HepG2 (cell line): ENCODE data around the gene ABHD17A. TPM values are rescaled to one million over a fixed set of nuclear protein-coding genes. Genes with fewer than 3 reads are reported as not detected.
A peak's percentile ranks its signal among the peaks of the same experiment; 100 is the strongest.

ENCODE experiments used
- ATAC-seq: fragments of 200-7000 bp; cut with Tn5 transposase; 3 replicates; pipeline ENCODE4 v1.9.1; 2020; ENCODE audit warnings: mild to moderate bottlenecking, moderate library complexity
- BruUV-seq: library from RNA; stranded (reverse); fragments of 400-500 nt; replicated peaks from 2 replicates; lab custom pipeline; 2021; lab: Mats Ljungman, UMichigan
- CTCF ChIA-PET: fragments of 300-600 bp; formaldehyde crosslinking; extraction: SDS; loops from one replicate; lab custom pipeline; 2021; ENCODE audit warnings: low total read pairs, inconsistent platforms, low intra/inter-chr PET ratio; lab: Yijun Ruan, JAX
- POLR2A ChIA-PET: fragments of 350-600 bp; sonication (Branson Sonifier 250); formaldehyde crosslinking; loops from one replicate; lab custom pipeline; 2020; ENCODE audit warnings: antibody characterized with exemption, inconsistent platforms; lab: Yijun Ruan, JAX
- DNase-seq: peaks from one replicate; pipeline ENCODE4 v3.0.0-alpha.2; 2015; ENCODE audit warnings: low spot score
- FAIRE-seq: peaks from 3 replicates; lab custom pipeline; 2011; peaks lifted over from hg19 to GRCh38; lab: Jason Lieb, UNC
- H2AFZ ChIP-seq: one replicate; pipeline ENCODE4 v1.6.1; 2011; ENCODE audit warnings: low read length, inconsistent platforms
- H3K27ac ChIP-seq: fragments of 300-600 bp; 3 replicates; pipeline ENCODE4 v1.8.0; 2011; ENCODE audit warnings: mixed run types, mild to moderate bottlenecking, mixed read lengths, low read length, inconsistent platforms; ENCODE audit not compliant: insufficient read depth; ENCODE audit errors: extremely low read length
- H3K27me3 ChIP-seq, 2 experiments: fragments of 200-600 bp in 1 of 2; 2 replicates in 1 of 2; 3 replicates in 1 of 2; pipeline versions ENCODE4 v1.6.0 to v1.8.0; 2011; ENCODE audit warnings: low read length in 2 of 2, mild to moderate bottlenecking in 2 of 2, moderate library complexity in 2 of 2, inconsistent platforms in 1 of 2; ENCODE audit not compliant: insufficient read depth in 2 of 2, control insufficient read depth in 1 of 2
- H3K36me3 ChIP-seq, 2 experiments: fragments of 200-600 bp in 1 of 2; replicated peaks in 1 of 2; 2 replicates in 1 of 2; 3 replicates in 1 of 2; pipeline versions ENCODE4 v1.5.1 to v1.8.0; 2011; ENCODE audit warnings: low read length in 2 of 2, inconsistent platforms in 1 of 2; ENCODE audit not compliant: insufficient read depth in 2 of 2, control insufficient read depth in 1 of 2
- H3K4me1 ChIP-seq: 2 replicates; pipeline ENCODE4 v1.5.1; 2012; ENCODE audit warnings: low read length, inconsistent platforms; ENCODE audit not compliant: insufficient read depth
- H3K4me2 ChIP-seq: 2 replicates; pipeline ENCODE4 v1.6.0; 2011; ENCODE audit warnings: low read depth, low read length, inconsistent platforms
- H3K4me3 ChIP-seq, 3 experiments: fragments of 200-600 bp in 1 of 3; sonication (generic), shearing (Covaris generic) in 1 of 3; replicated peaks in 1 of 3; 2 replicates each; pipeline ENCODE4 v1.5.1; 2011 to 2016; ENCODE audit warnings: low read length in 3 of 3, inconsistent platforms in 2 of 3, low read depth in 2 of 3, mild to moderate bottlenecking in 2 of 3, control low read depth in 1 of 3, mixed read lengths in 1 of 3; ENCODE audit not compliant: insufficient read depth in 1 of 3
- H3K79me2 ChIP-seq: one replicate; pipeline ENCODE4 v1.6.1; 2011; ENCODE audit warnings: low read length, inconsistent platforms; ENCODE audit not compliant: insufficient read depth
- H3K9ac ChIP-seq: 2 replicates; pipeline ENCODE4 v1.6.0; 2011; ENCODE audit warnings: mild to moderate bottlenecking, low read depth, low read length, inconsistent platforms; ENCODE audit not compliant: insufficient read depth
- H3K9me3 ChIP-seq: 2 replicates; pipeline ENCODE4 v1.5.1; 2012; ENCODE audit warnings: mild to moderate bottlenecking, low read length
- H4K20me1 ChIP-seq: 2 replicates; pipeline ENCODE4 v1.6.0; 2011; ENCODE audit warnings: inconsistent platforms, mild to moderate bottlenecking, low read length, moderate library complexity; ENCODE audit not compliant: insufficient read depth
- CHD4 ChIP-seq: fragments of 200-600 bp; sonication (generic); IDR thresholded peaks from 2 replicates; pipeline ENCODE4 v1.7.0; 2017; ENCODE audit warnings: mild to moderate bottlenecking, low read length, borderline replicate concordance
- EEA1 ChIP-seq: sonication (generic); formaldehyde crosslinking; IDR thresholded peaks from 2 replicates; pipeline ENCODE4 v1.5.1; 2020; ENCODE audit warnings: mild to moderate bottlenecking, missing genetic modification reagents, borderline replicate concordance
- ISL2 ChIP-seq: sonication (generic); formaldehyde crosslinking; IDR thresholded peaks from 2 replicates; pipeline ENCODE4 v1.5.0; 2020; ENCODE audit warnings: missing genetic modification reagents
- KAT2B ChIP-seq: fragments of 150-350 bp; IDR thresholded peaks from 2 replicates; pipeline ENCODE4 v1.6.1; 2014; ENCODE audit warnings: low read depth, low read length, borderline replicate concordance
- KDM4B ChIP-seq: sonication (generic); formaldehyde crosslinking; IDR thresholded peaks from 2 replicates; pipeline ENCODE4 v1.4.0; 2020; ENCODE audit warnings: missing genetic modification reagents
- MTF2 ChIP-seq: sonication (generic); formaldehyde crosslinking; IDR thresholded peaks from 2 replicates; pipeline ENCODE4 v1.5.0; 2020; ENCODE audit warnings: missing genetic modification reagents, borderline replicate concordance
- PHF20 ChIP-seq: sonication (generic); formaldehyde crosslinking; IDR thresholded peaks from 2 replicates; pipeline ENCODE4 v1.5.0; 2020; ENCODE audit warnings: mild to moderate bottlenecking, missing genetic modification reagents
- RFX3 ChIP-seq: IDR thresholded peaks from 2 replicates; pipeline ENCODE4 v1.6.1; 2016; ENCODE audit warnings: missing biosample characterization, missing genetic modification reagents
- ZBTB10 ChIP-seq: sonication (generic); formaldehyde crosslinking; IDR thresholded peaks from 2 replicates; pipeline ENCODE4 v1.4.0; 2020; ENCODE audit warnings: missing genetic modification reagents, borderline replicate concordance
- ZBTB25 ChIP-seq: IDR thresholded peaks from 2 replicates; pipeline ENCODE4 v1.6.1; 2018; ENCODE audit warnings: missing genetic modification reagents
- ZNF274 ChIP-seq: sonication (generic); formaldehyde crosslinking; IDR thresholded peaks from 2 replicates; pipeline ENCODE4 v1.5.1; 2020; ENCODE audit warnings: mild to moderate bottlenecking, missing genetic modification reagents
- ZNF333 ChIP-seq: sonication (generic); formaldehyde crosslinking; IDR thresholded peaks from 2 replicates; pipeline ENCODE4 v1.4.0; 2020; ENCODE audit warnings: mild to moderate bottlenecking, missing genetic modification reagents, borderline replicate concordance
- ZNF335 ChIP-seq: sonication (generic); formaldehyde crosslinking; IDR thresholded peaks from 2 replicates; pipeline ENCODE4 v1.4.0; 2020; ENCODE audit warnings: missing genetic modification reagents
- ZNF513 ChIP-seq: sonication (generic); formaldehyde crosslinking; conservative IDR thresholded peaks from 2 replicates; pipeline ENCODE4 v1.5.0; 2020; ENCODE audit warnings: missing genetic modification reagents
- ZNF644 ChIP-seq: IDR thresholded peaks from 2 replicates; pipeline ENCODE4 v1.6.1; 2016; ENCODE audit warnings: low read depth
- ZNF652 ChIP-seq: IDR thresholded peaks from 2 replicates; pipeline ENCODE4 v1.6.1; 2016; ENCODE audit warnings: low read depth, borderline replicate concordance
- WGBS: methylation state at CpG from one replicate; pipeline ENCODE4 v1.1.6; 2017; ENCODE audit warnings: low lambda C conversion rate; 5-methylcytosine and 5-hydroxymethylcytosine counted together
- in situ Hi-C: cut with HindIII; loops from 2 replicates; pipeline ENCODE4 v1.10.0; 2017; ENCODE audit warnings: low pct_unique_long_range_greater_than_20kb; ENCODE audit not compliant: extremely low pct_ligation_motif_present
- intact Hi-C: fragments of 100-400 bp; cut with micrococcal nuclease; formaldehyde crosslinking; loops from one replicate; pipeline ENCODE4 v1.10.0; 2022; ENCODE audit not compliant: unreplicated experiment
- polyA plus RNA-seq, 8 experiments: library from polyadenylated mRNA; depleted of rRNA in 3 of 8; stranded (reverse) in 7 of 8; unstranded in 1 of 8; fragments of >200 nt; fragmentation: Illumina TruSeq in 4 of 8; extraction: Trizol in 4 of 8; gene quantifications; 2 replicates each; pipeline versions ENCODE4 v1.2.1 to v1.2.3, GENCODE V29; 2011 to 2016; ENCODE audit warnings: low read depth in 4 of 8, missing spikeins in 1 of 8, mixed read lengths in 1 of 8; ENCODE audit not compliant: insufficient read depth in 1 of 8
- total RNA-seq, 5 experiments: library from RNA; depleted of rRNA; stranded (reverse); fragments of >200 nt; fragmentation: Illumina TruSeq; extraction: Trizol; gene quantifications; 2 replicates each; pipeline ENCODE4 v1.2.3, GENCODE V29; 2016; ENCODE audit warnings: low read depth in 1 of 5
- TF ChIP-seq, protein P1 (sequence below): IDR thresholded peaks from 2 replicates; pipeline ENCODE4 v1.6.1; 2016

Gene ABHD17A
- total and polyA plus RNA-seq, 2 of the 13 experiments (the other 11 are each of a cell fraction or from before 2014, with no cell fraction given) = 27.7 to 40.8 TPM

GRCh38 chr19:1839658-1840540 is 45.4 kb downstream of the ABHD17A start:
- peak overlapping the region; percentile 74 for H3K27ac ChIP-seq
- peaks cover 55% of the 10 kb centered on the region for H3K4me1 ChIP-seq
- no TSS peak for BruUV-seq
- TF ChIP-seq EEA1 (0 out of 2 replicates have a peak, but pooled peaks have one; percentile 28), ISL2 (CRISPR knock-in tag) (no peak), ZNF652 (CRISPR knock-in tag) (no peak), ZNF513 (CRISPR knock-in tag) (no peak), RFX3 (CRISPR knock-in tag) (no peak), ZNF333 (CRISPR knock-in tag) (no peak), MTF2 (CRISPR knock-in tag) (no peak), ZNF274 (CRISPR knock-in tag) (0 out of 2 replicates have a peak, but pooled peaks have one; percentile 50), ZNF644 (CRISPR knock-in tag) (no peak), CHD4 (no peak), PHF20 (CRISPR knock-in tag) (no peak; the same call in 1 of the 2 replicates), KDM4B (CRISPR knock-in tag) (no peak), ZNF335 (0 out of 2 replicates have a peak, but pooled peaks have one; percentile 68), KAT2B (no peak), ZBTB25 (CRISPR knock-in tag) (no peak), ZBTB10 (CRISPR knock-in tag) (no peak)
- TF ChIP-seq, protein P1, sequence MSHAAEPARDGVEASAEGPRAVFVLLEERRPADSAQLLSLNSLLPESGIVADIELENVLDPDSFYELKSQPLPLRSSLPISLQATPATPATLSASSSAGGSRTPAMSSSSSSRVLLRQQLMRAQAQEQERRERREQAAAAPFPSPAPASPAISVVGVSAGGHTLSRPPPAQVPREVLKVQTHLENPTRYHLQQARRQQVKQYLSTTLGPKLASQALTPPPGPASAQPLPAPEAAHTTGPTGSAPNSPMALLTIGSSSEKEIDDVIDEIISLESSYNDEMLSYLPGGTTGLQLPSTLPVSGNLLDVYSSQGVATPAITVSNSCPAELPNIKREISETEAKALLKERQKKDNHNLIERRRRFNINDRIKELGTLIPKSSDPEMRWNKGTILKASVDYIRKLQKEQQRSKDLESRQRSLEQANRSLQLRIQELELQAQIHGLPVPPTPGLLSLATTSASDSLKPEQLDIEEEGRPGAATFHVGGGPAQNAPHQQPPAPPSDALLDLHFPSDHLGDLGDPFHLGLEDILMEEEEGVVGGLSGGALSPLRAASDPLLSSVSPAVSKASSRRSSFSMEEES = 0 out of 2 replicates have a peak, but pooled peaks have one; percentile 27

More at GRCh38 chr19:1839658-1840540, 45.4 kb downstream of the ABHD17A start:
- H3K4me3 ChIP-seq = peak overlapping the region; percentile 49 to 72 (median 70); a peak in 5 of 6 replicates
- H3K36me3 ChIP-seq = peaks cover 0 to 16% of the 10 kb centered on the region in 2 experiments; a peak in 1 of 5 replicates
- no peaks in the 10 kb centered on the region for H3K27me3 ChIP-seq
- peak overlapping the region; percentile 64 for H3K9ac ChIP-seq
- H4K20me1 ChIP-seq = peaks cover 26% of the 10 kb centered on the region; the same call in 1 of the 2 replicates
- ChIA-PET CTCF (no interaction called here), POLR2A (interaction anchor here (0.7 to 1.4 kb wide), 7 partner anchors 18 to 1196 kb away, joined by 3 to 6 read pairs (median 4); no protein-coding TSS in a partner anchor)
- 18% methylated on average over 17 of the region's 25 CpGs for WGBS
- in situ Hi-C loops (no loop called here), intact Hi-C loops (no loop called here)
- peak; percentile 61 for FAIRE-seq
- H3K9me3 ChIP-seq = no peaks in the 10 kb centered on the region
- peak; percentile 72 for DNase-seq
- peak overlapping the region; percentile 83 for H3K4me2 ChIP-seq
- H2AFZ ChIP-seq = no peak overlapping the region
- H3K79me2 ChIP-seq = peaks cover 57% of the 10 kb centered on the region
- ATAC-seq = peak; percentile 77
